ENCODE measurements around the gene LPO. TPM values are rescaled to one million over a fixed set of nuclear protein-coding genes. Genes with fewer than 3 reads are reported as not detected.

LPO gene
- total and polyA plus RNA-seq, 9 of the 15 experiments (the other 6 are each of a cell fraction or from before 2014, with no cell fraction given), result 0.07 to 0.11 TPM; not detected in 7

GRCh38 chr17:58196610-58197009 lies 41.8 kb upstream of the LPO start:
- FAIRE-seq (no peak), DNase-seq (ENCODE audit: extremely low read depth in 1 of 4, low spot score in 3 of 4) (no peak)
- intact Hi-C loops (cut with micrococcal nuclease), result no loop called here

More at GRCh38 chr17:58196610-58197009, 41.8 kb upstream of the LPO start:
- H4K20me1 ChIP-seq (replicated peaks; ENCODE audit: control insufficient read depth, insufficient read depth, low read length), result no peaks in the 10 kb centered on the region; the same call in 1 of the 2 replicates
- H3K4me2 ChIP-seq (ENCODE audit: insufficient read depth, low read length), result no peak overlapping the region
- H3K36me3 ChIP-seq (ENCODE audit: control insufficient read depth, insufficient read depth, low read length), result no peaks in the 10 kb centered on the region
- H3K79me2 ChIP-seq (ENCODE audit: control insufficient read depth, insufficient read depth, low read length), result no peaks in the 10 kb centered on the region
- no peak for ATAC-seq
- 36% methylated on average over 5 of the region's 7 CpGs for WGBS (ENCODE audit: insufficient coverage, low coverage, missing lambda C conversion rate)
- no peaks in the 10 kb centered on the region for H3K9me3 ChIP-seq (replicated peaks; ENCODE audit: control insufficient read depth, insufficient read depth, low read depth, low read length)
- H3K9ac ChIP-seq (ENCODE audit: insufficient read depth in 1 of 2, low read depth in 2 of 2, low read length in 2 of 2), result no peak overlapping the region
- POLR2A ChIA-PET, result interaction anchor here (1.0 kb wide), 1 partner anchor 12 kb away, joined by 3 read pairs; no protein-coding TSS in a partner anchor
- in situ Hi-C loops (cut with MboI), result no loop called here
- no peaks in the 10 kb centered on the region for H3K9me1 ChIP-seq (ENCODE audit: control insufficient read depth, insufficient read depth, low read length)
- CTCF ChIA-PET (ENCODE audit: low intra/inter-chr PET ratio), result no interaction called here
- peak; percentile 89 for TF ChIP-seq ZFP36 (IDR thresholded peaks at IDR 0.05; ENCODE audit: low read depth, low read length, partially characterized antibody)
- no peak for TF ChIP-seq FOXA3 (CRISPR knock-in tag; conservative IDR thresholded peaks at IDR 0.05 in 1 of 2, IDR thresholded peaks at IDR 0.05 in 1 of 2)
- peak; percentile 52 for TF ChIP-seq RBM25 (IDR thresholded peaks at IDR 0.05; ENCODE audit: low read depth, low read length, severe bottlenecking)
- TF ChIP-seq, protein P1, sequence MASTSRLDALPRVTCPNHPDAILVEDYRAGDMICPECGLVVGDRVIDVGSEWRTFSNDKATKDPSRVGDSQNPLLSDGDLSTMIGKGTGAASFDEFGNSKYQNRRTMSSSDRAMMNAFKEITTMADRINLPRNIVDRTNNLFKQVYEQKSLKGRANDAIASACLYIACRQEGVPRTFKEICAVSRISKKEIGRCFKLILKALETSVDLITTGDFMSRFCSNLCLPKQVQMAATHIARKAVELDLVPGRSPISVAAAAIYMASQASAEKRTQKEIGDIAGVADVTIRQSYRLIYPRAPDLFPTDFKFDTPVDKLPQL (IDR thresholded peaks at IDR 0.05; ENCODE audit: extremely low read depth, insufficient read length), result no peak
- TF ChIP-seq, protein P2, sequence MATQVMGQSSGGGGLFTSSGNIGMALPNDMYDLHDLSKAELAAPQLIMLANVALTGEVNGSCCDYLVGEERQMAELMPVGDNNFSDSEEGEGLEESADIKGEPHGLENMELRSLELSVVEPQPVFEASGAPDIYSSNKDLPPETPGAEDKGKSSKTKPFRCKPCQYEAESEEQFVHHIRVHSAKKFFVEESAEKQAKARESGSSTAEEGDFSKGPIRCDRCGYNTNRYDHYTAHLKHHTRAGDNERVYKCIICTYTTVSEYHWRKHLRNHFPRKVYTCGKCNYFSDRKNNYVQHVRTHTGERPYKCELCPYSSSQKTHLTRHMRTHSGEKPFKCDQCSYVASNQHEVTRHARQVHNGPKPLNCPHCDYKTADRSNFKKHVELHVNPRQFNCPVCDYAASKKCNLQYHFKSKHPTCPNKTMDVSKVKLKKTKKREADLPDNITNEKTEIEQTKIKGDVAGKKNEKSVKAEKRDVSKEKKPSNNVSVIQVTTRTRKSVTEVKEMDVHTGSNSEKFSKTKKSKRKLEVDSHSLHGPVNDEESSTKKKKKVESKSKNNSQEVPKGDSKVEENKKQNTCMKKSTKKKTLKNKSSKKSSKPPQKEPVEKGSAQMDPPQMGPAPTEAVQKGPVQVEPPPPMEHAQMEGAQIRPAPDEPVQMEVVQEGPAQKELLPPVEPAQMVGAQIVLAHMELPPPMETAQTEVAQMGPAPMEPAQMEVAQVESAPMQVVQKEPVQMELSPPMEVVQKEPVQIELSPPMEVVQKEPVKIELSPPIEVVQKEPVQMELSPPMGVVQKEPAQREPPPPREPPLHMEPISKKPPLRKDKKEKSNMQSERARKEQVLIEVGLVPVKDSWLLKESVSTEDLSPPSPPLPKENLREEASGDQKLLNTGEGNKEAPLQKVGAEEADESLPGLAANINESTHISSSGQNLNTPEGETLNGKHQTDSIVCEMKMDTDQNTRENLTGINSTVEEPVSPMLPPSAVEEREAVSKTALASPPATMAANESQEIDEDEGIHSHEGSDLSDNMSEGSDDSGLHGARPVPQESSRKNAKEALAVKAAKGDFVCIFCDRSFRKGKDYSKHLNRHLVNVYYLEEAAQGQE (IDR thresholded peaks at IDR 0.05; ENCODE audit: borderline replicate concordance), result no peak
- TF ChIP-seq, protein P2 (CRISPR knock-in tag; IDR thresholded peaks at IDR 0.05; ENCODE audit: low read depth), result no peak
- TF ChIP-seq TAF15 (IDR thresholded peaks at IDR 0.05; ENCODE audit: low read depth, low read length), result no peak
- no peak for TF ChIP-seq BMI1 (IDR thresholded peaks at IDR 0.05; ENCODE audit: low read length)
- TF ChIP-seq MAFK (IDR thresholded peaks at IDR 0.05; ENCODE audit: low read length), result no peak
- BruUV-seq (replicated peaks), result no TSS peak
- H2AFZ ChIP-seq (ENCODE audit: low read depth, low read length), result no peak overlapping the region
- no peak overlapping the region for H3K27ac ChIP-seq (ENCODE audit: extremely low read depth, low read depth, low read length)
- H3K27me3 ChIP-seq (ENCODE audit: control insufficient read depth in 2 of 2, insufficient read depth in 2 of 2, low read length in 2 of 2), result peaks cover 0 to 24% of the 10 kb centered on the region in 2 experiments; a peak in 2 of 5 replicates
- no peak overlapping the region for H3K4me3 ChIP-seq
- peaks cover 13 to 29% of the 10 kb centered on the region in 2 experiments for H3K4me1 ChIP-seq (replicated peaks in 1 of 2; ENCODE audit: control insufficient read depth in 2 of 2, insufficient read depth in 2 of 2, low read length in 2 of 2)

Data from K562 (cell line).